Measurements from ENCODE around the gene MICALL2. TPM values are rescaled to one million over a fixed set of nuclear protein-coding genes. Genes with fewer than 3 reads are reported as not detected.

Gene MICALL2
- total and polyA plus RNA-seq, 12 donors, result 7.9 to 1,057 (median 77.7) TPM

- WGBS, 4 donors, result 50 to 61% (median 56%) methylated on average over 20 to 29 of the region's 29 CpGs
- no peaks in the 10 kb centered on the region for H3K36me3 ChIP-seq (replicated peaks in 1 of 2)
- intact Hi-C loops (cut with DNase I), result no loop called here
Observed at GRCh38 chr7:1388703-1389335, 70.5 kb downstream of the MICALL2 start.

GRCh38 chr7:1388021-1388702 lies 71.1 kb downstream of the MICALL2 start:
- intact Hi-C loops (cut with DNase I), result no loop called here

More at GRCh38 chr7:1388703-1389335, 70.5 kb downstream of the MICALL2 start:
- no peak for DNase-seq
- peaks cover 41% of the 10 kb centered on the region for H3K27me3 ChIP-seq
- H3K27ac ChIP-seq, result no peak overlapping the region
- no peak overlapping the region for H3K4me3 ChIP-seq
- H3K4me1 ChIP-seq (replicated peaks in 1 of 2), result no peaks in the 10 kb centered on the region
- TF ChIP-seq POLR2A (IDR thresholded peaks at IDR 0.05) (no peak), CTCF (IDR thresholded peaks at IDR 0.05) (no peak)
- peaks cover 0 to 4% (median 0%) of the 10 kb centered on the region in 3 donors for H3K9me3 ChIP-seq (replicated peaks in 1 of 3)

GRCh38 chr7:1387261-1387660 lies 72.0 kb downstream of the MICALL2 start:
- intact Hi-C loops (cut with DNase I), result no loop called here
- peaks cover 0 to 4% (median 0%) of the 10 kb centered on the region in 3 donors for H3K9me3 ChIP-seq (replicated peaks in 1 of 3)
- H3K36me3 ChIP-seq (replicated peaks in 1 of 2), result no peaks in the 10 kb centered on the region
- no peak overlapping the region for H3K27ac ChIP-seq
- peaks cover 37% of the 10 kb centered on the region for H3K27me3 ChIP-seq
- 74 to 85% (median 77%) methylated on average over 16 to 18 of the region's 18 CpGs for WGBS, 4 donors
- DNase-seq, result no peak
- no peaks in the 10 kb centered on the region for H3K4me1 ChIP-seq (replicated peaks in 1 of 2)
- H3K4me3 ChIP-seq, result no peak overlapping the region
- TF ChIP-seq POLR2A (IDR thresholded peaks at IDR 0.05) (no peak), CTCF (IDR thresholded peaks at IDR 0.05) (no peak)

More at GRCh38 chr7:1388021-1388702, 71.1 kb downstream of the MICALL2 start:
- peaks cover 37% of the 10 kb centered on the region for H3K27me3 ChIP-seq
- H3K36me3 ChIP-seq (replicated peaks in 1 of 2), result no peaks in the 10 kb centered on the region
- H3K4me1 ChIP-seq (replicated peaks in 1 of 2), result no peaks in the 10 kb centered on the region
- WGBS, 4 donors, result 73 to 84% (median 82%) methylated on average over 17 to 19 of the region's 19 CpGs
- H3K9me3 ChIP-seq (replicated peaks in 1 of 3), result peaks cover 0 to 4% (median 0%) of the 10 kb centered on the region in 3 donors
- TF ChIP-seq POLR2A (IDR thresholded peaks at IDR 0.05), result no peak
- TF ChIP-seq CTCF (IDR thresholded peaks at IDR 0.05), result no peak
- no peak for DNase-seq
- H3K27ac ChIP-seq, result no peak overlapping the region
- H3K4me3 ChIP-seq, result no peak overlapping the region

GRCh38 chr7:1386623-1387220 lies 72.5 kb downstream of the MICALL2 start:
- intact Hi-C loops (cut with DNase I), result no loop called here
- H3K9me3 ChIP-seq (replicated peaks in 1 of 3), result peaks cover 0 to 4% (median 0%) of the 10 kb centered on the region in 3 donors
- WGBS, 4 donors, result 44 to 58% (median 50%) methylated on average over 2 to 25 of the region's 25 CpGs
- TF ChIP-seq CTCF (IDR thresholded peaks at IDR 0.05) (no peak), POLR2A (IDR thresholded peaks at IDR 0.05) (no peak)
- H3K36me3 ChIP-seq (replicated peaks in 1 of 2), result no peaks in the 10 kb centered on the region
- no peak overlapping the region for H3K4me3 ChIP-seq
- no peak overlapping the region for H3K27ac ChIP-seq
- no peak for DNase-seq
- no peaks in the 10 kb centered on the region for H3K4me1 ChIP-seq (replicated peaks in 1 of 2)
- H3K27me3 ChIP-seq, result peaks cover 37% of the 10 kb centered on the region

Measured in adrenal gland (tissue), 12 donors.